IgD-negative memory B cell (primary cell): ENCODE measurements around the gene CYP46A1. TPM values are rescaled to one million over a fixed set of nuclear protein-coding genes. Genes with fewer than 3 reads are reported as not detected.
A peak's percentile ranks its signal among the peaks of the same experiment; 100 is the strongest.
"Not testable (repeated sequence)": the region's sequence is repeated elsewhere in the genome, so short reads cannot be mapped to it uniquely, and the experiment has no call there.

Experiments
- H3K27ac Mint-ChIP-seq, 3 donors: one replicate each; pipeline ENCODE4 v1.8.0; 2020 to 2022; ENCODE audit warnings: mild to moderate bottlenecking in 3 of 3, mixed read lengths in 3 of 3, moderate library complexity in 1 of 3
- H3K27me3 Mint-ChIP-seq: one replicate; pipeline ENCODE4 v1.8.0; 2021; ENCODE audit warnings: mixed read lengths
- H3K36me3 Mint-ChIP-seq: one replicate; pipeline ENCODE4 v1.8.0; 2020; ENCODE audit warnings: mild to moderate bottlenecking, mixed read lengths
- H3K4me1 Mint-ChIP-seq, 3 donors: one replicate each; pipeline ENCODE4 v1.8.0; 2020 to 2022; ENCODE audit warnings: mixed read lengths in 3 of 3, mild to moderate bottlenecking in 1 of 3
- H3K4me3 Mint-ChIP-seq, 4 donors: one replicate each; pipeline ENCODE4 v1.8.0; 2020 to 2022; ENCODE audit warnings: mild to moderate bottlenecking in 4 of 4, mixed read lengths in 4 of 4, moderate library complexity in 3 of 4
- H3K9me3 Mint-ChIP-seq, 3 donors: one replicate each; pipeline ENCODE4 v1.8.0; 2020 to 2021; ENCODE audit warnings: mixed read lengths in 3 of 3, mild to moderate bottlenecking in 1 of 3
- polyA plus RNA-seq: library from polyadenylated mRNA; unstranded; fragments of 300-500 nt; fragmentation: Illumina TruSeq; gene quantifications from one replicate; pipeline ENCODE4 v1.2.3, GENCODE V29; 2021

CYP46A1 gene
- polyA plus RNA-seq, 1 donor from 2014 or later, result not detected

- Mint-ChIP-seq H3K27me3 (peaks cover 18% of the 10 kb centered on the region), H3K36me3 (no peaks in the 10 kb centered on the region), H3K4me3 (no peak overlapping the region), H3K9me3 (peaks cover 0 to 3% (median 0%) of the 10 kb centered on the region in 3 donors), H3K4me1 (peaks cover 0 to 4% (median 4%) of the 10 kb centered on the region in 3 donors), H3K27ac (no peak overlapping the region)
Measured at GRCh38 chr14:99758121-99758821, 74.2 kb downstream of the CYP46A1 start.

GRCh38 chr14:99758872-99759545, 74.9 kb downstream of the CYP46A1 start:
- H3K9me3 Mint-ChIP-seq, result no peaks in the 10 kb centered on the region
- H3K4me1 Mint-ChIP-seq, result peaks cover 0 to 1% (median 0%) of the 10 kb centered on the region in 3 donors
- H3K4me3 Mint-ChIP-seq, result no peak overlapping the region
- H3K36me3 Mint-ChIP-seq, result no peaks in the 10 kb centered on the region
- no peak overlapping the region for H3K27ac Mint-ChIP-seq
- H3K27me3 Mint-ChIP-seq, result peaks cover 13% of the 10 kb centered on the region

- no peak overlapping the region for H3K27ac Mint-ChIP-seq
- peaks cover 0 to 1% (median 0%) of the 10 kb centered on the region in 3 donors for H3K4me1 Mint-ChIP-seq
- peaks cover 0 to 2% (median 0%) of the 10 kb centered on the region in 3 donors for H3K9me3 Mint-ChIP-seq
- H3K27me3 Mint-ChIP-seq, result peaks cover 10% of the 10 kb centered on the region
- no peak overlapping the region for H3K4me3 Mint-ChIP-seq
- no peaks in the 10 kb centered on the region for H3K36me3 Mint-ChIP-seq
Measured at GRCh38 chr14:99759546-99759925, 75.4 kb downstream of the CYP46A1 start.

GRCh38 chr14:99760817-99761216, 76.7 kb downstream of the CYP46A1 start:
- Mint-ChIP-seq H3K4me3 (no peak overlapping the region), H3K27ac (no peak overlapping the region), H3K4me1 (peaks cover 0 to 1% (median 0%) of the 10 kb centered on the region in 3 donors), H3K9me3 (peaks cover 0 to 2% (median 0%) of the 10 kb centered on the region in 3 donors), H3K36me3 (no peaks in the 10 kb centered on the region), H3K27me3 (peaks cover 7% of the 10 kb centered on the region)

GRCh38 chr14:99762911-99763310, 78.8 kb downstream of the CYP46A1 start:
- not testable (repeated sequence) for H3K4me1 Mint-ChIP-seq, H3K4me3 Mint-ChIP-seq, H3K27me3 Mint-ChIP-seq, H3K9me3 Mint-ChIP-seq, H3K36me3 Mint-ChIP-seq, H3K27ac Mint-ChIP-seq

- peaks cover 7% of the 10 kb centered on the region for H3K27me3 Mint-ChIP-seq
- no peaks in the 10 kb centered on the region for H3K36me3 Mint-ChIP-seq
- H3K9me3 Mint-ChIP-seq, result peaks cover 0 to 2% (median 0%) of the 10 kb centered on the region in 3 donors
- H3K4me3 Mint-ChIP-seq, result no peak overlapping the region
- H3K27ac Mint-ChIP-seq, result no peak overlapping the region
- H3K4me1 Mint-ChIP-seq, result no peaks in the 10 kb centered on the region
Measured at GRCh38 chr14:99763527-99764221, 79.6 kb downstream of the CYP46A1 start.

GRCh38 chr14:99764222-99764706, 80.2 kb downstream of the CYP46A1 start:
- Mint-ChIP-seq H3K4me1 (no peaks in the 10 kb centered on the region), H3K4me3 (no peak overlapping the region), H3K27me3 (peaks cover 7% of the 10 kb centered on the region), H3K36me3 (no peaks in the 10 kb centered on the region), H3K9me3 (peaks cover 0 to 2% (median 0%) of the 10 kb centered on the region in 3 donors), H3K27ac (no peak overlapping the region)

GRCh38 chr14:99768381-99768780, 84.3 kb downstream of the CYP46A1 start:
- H3K27ac Mint-ChIP-seq, result no peak overlapping the region
- no peak overlapping the region for H3K4me3 Mint-ChIP-seq
- peaks cover 0 to 8% (median 0%) of the 10 kb centered on the region in 3 donors for H3K9me3 Mint-ChIP-seq

GRCh38 chr14:99769123-99769522, 85.0 kb downstream of the CYP46A1 start:
- no peaks in the 10 kb centered on the region for H3K4me1 Mint-ChIP-seq
- no peak overlapping the region for H3K27ac Mint-ChIP-seq
- H3K36me3 Mint-ChIP-seq, result no peaks in the 10 kb centered on the region
- H3K27me3 Mint-ChIP-seq, result peaks cover 12% of the 10 kb centered on the region
- H3K4me3 Mint-ChIP-seq, result no peak overlapping the region
- peaks cover 0 to 8% (median 0%) of the 10 kb centered on the region in 3 donors for H3K9me3 Mint-ChIP-seq

More at GRCh38 chr14:99768381-99768780, 84.3 kb downstream of the CYP46A1 start:
- Mint-ChIP-seq H3K4me1 (no peaks in the 10 kb centered on the region), H3K36me3 (no peaks in the 10 kb centered on the region), H3K27me3 (peaks cover 12% of the 10 kb centered on the region)

GRCh38 chr14:99769799-99770198, 85.7 kb downstream of the CYP46A1 start:
- Mint-ChIP-seq H3K27me3 (peaks cover 16% of the 10 kb centered on the region), H3K9me3 (peaks cover 0 to 7% (median 0%) of the 10 kb centered on the region in 3 donors), H3K4me3 (no peak overlapping the region), H3K27ac (no peak overlapping the region), H3K4me1 (no peaks in the 10 kb centered on the region), H3K36me3 (no peaks in the 10 kb centered on the region)

GRCh38 chr14:99772371-99773283, 88.5 kb downstream of the CYP46A1 start:
- peaks cover 24% of the 10 kb centered on the region for H3K27me3 Mint-ChIP-seq
- no peaks in the 10 kb centered on the region for H3K4me1 Mint-ChIP-seq
- no peak overlapping the region for H3K4me3 Mint-ChIP-seq
- peaks cover 0 to 7% (median 0%) of the 10 kb centered on the region in 3 donors for H3K9me3 Mint-ChIP-seq
- H3K36me3 Mint-ChIP-seq, result no peaks in the 10 kb centered on the region
- H3K27ac Mint-ChIP-seq, result no peak overlapping the region

GRCh38 chr14:99773521-99774497, 89.7 kb downstream of the CYP46A1 start:
- H3K27me3 Mint-ChIP-seq, result peaks cover 24% of the 10 kb centered on the region
- no peak overlapping the region for H3K4me3 Mint-ChIP-seq
- peak overlapping the region in 1 of 3 donors; percentile 14 for H3K27ac Mint-ChIP-seq
- H3K9me3 Mint-ChIP-seq, result peaks cover 0 to 8% (median 7%) of the 10 kb centered on the region in 3 donors
- H3K36me3 Mint-ChIP-seq, result no peaks in the 10 kb centered on the region
- no peaks in the 10 kb centered on the region for H3K4me1 Mint-ChIP-seq

GRCh38 chr14:99774556-99775307, 90.6 kb downstream of the CYP46A1 start:
- no peaks in the 10 kb centered on the region for H3K4me1 Mint-ChIP-seq
- H3K4me3 Mint-ChIP-seq, result no peak overlapping the region
- no peaks in the 10 kb centered on the region for H3K36me3 Mint-ChIP-seq
- H3K27me3 Mint-ChIP-seq, result peaks cover 26% of the 10 kb centered on the region
- peak overlapping the region in 1 of 3 donors; percentile 14 for H3K27ac Mint-ChIP-seq
- H3K9me3 Mint-ChIP-seq, result peaks cover 6 to 16% (median 7%) of the 10 kb centered on the region in 3 donors
